Measurements from ENCODE around the gene MAML3. TPM values are rescaled to one million over a fixed set of nuclear protein-coding genes. Genes with fewer than 3 reads are reported as not detected.
A peak's percentile ranks its signal among the peaks of the same experiment; 100 is the strongest.

The MAML3 gene
- total RNA-seq, 1 donor: 0.72 TPM

DNA sequence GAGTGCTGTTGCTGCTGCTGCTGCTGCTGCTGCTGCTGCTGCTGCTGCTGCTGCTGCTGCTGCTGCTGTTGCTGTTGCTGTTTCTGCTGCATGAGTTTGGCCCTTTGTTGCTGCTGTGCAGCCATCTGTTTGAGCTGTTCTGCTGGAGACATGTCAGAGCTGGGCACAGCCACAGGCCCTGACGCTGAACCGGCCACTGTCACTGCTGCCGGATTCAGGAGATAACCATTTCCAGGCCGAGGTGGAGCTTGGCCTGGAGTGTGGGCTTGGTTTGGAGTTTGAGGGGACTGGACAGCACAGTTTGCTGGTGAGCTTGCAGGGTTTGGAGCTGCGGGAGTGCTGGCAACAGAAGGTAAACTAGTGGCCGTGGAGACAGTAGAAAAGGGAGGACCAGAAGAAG lies 264.1 kb downstream of the MAML3 start:
- H2AFZ ChIP-seq (ENCODE audit: low read length): no peak overlapping the region
- H3K79me2 ChIP-seq (ENCODE audit: insufficient read depth, low read length): no peaks in the 10 kb centered on the region
- H3K9me3 ChIP-seq (ENCODE audit: low read depth, low read length): no peaks in the 10 kb centered on the region
- peaks cover 3% of the 10 kb centered on the region for H3K27me3 ChIP-seq (ENCODE audit: insufficient read depth, low read length)
- no peak for DNase-seq (ENCODE audit: insufficient read length, low spot score, missing footprints)
- no peaks in the 10 kb centered on the region for H4K20me1 ChIP-seq (ENCODE audit: insufficient read depth, low read length)
- no peak overlapping the region for H3K27ac ChIP-seq (ENCODE audit: low read depth, low read length)
- TF ChIP-seq, protein P1, sequence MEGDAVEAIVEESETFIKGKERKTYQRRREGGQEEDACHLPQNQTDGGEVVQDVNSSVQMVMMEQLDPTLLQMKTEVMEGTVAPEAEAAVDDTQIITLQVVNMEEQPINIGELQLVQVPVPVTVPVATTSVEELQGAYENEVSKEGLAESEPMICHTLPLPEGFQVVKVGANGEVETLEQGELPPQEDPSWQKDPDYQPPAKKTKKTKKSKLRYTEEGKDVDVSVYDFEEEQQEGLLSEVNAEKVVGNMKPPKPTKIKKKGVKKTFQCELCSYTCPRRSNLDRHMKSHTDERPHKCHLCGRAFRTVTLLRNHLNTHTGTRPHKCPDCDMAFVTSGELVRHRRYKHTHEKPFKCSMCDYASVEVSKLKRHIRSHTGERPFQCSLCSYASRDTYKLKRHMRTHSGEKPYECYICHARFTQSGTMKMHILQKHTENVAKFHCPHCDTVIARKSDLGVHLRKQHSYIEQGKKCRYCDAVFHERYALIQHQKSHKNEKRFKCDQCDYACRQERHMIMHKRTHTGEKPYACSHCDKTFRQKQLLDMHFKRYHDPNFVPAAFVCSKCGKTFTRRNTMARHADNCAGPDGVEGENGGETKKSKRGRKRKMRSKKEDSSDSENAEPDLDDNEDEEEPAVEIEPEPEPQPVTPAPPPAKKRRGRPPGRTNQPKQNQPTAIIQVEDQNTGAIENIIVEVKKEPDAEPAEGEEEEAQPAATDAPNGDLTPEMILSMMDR (IDR thresholded peaks at IDR 0.05; ENCODE audit: extremely low read depth, low read depth, low read length): no peak
- H3K4me3 ChIP-seq (ENCODE audit: insufficient read depth, low read length): no peak overlapping the region
- no peaks in the 10 kb centered on the region for H3K36me3 ChIP-seq (ENCODE audit: insufficient read depth, low read length)
- no peak overlapping the region for H3K4me2 ChIP-seq (ENCODE audit: insufficient read depth, low read length)
- H3K4me1 ChIP-seq (ENCODE audit: insufficient read depth, low read length): peaks cover 3% of the 10 kb centered on the region

DNA sequence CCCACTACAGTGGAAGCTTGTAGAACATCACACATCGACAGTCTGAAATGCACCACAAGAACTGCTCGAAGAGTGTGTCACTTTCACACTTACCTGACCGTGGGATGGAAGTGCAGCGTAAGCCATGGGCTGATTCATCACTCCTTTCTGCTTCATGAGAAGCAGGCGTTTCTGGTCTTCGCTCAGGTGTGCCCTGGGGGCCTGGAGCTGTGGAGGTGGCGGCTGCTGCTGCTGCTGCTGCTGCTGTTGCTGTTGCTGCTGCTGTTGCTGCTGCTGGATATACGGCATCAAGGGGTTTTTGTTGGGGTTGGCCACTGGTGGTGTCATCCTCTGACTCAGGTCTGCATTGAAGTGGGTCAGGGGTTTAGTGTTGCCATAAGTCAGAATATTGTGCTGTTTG lies 264.7 kb downstream of the MAML3 start:
- H3K79me2 ChIP-seq (ENCODE audit: insufficient read depth, low read length): no peaks in the 10 kb centered on the region
- no peak overlapping the region for H3K4me2 ChIP-seq (ENCODE audit: insufficient read depth, low read length)
- H3K27me3 ChIP-seq (ENCODE audit: insufficient read depth, low read length): no peaks in the 10 kb centered on the region
- no peak for DNase-seq (ENCODE audit: insufficient read length, low spot score, missing footprints)
- no peaks in the 10 kb centered on the region for H4K20me1 ChIP-seq (ENCODE audit: insufficient read depth, low read length)
- no peaks in the 10 kb centered on the region for H3K36me3 ChIP-seq (ENCODE audit: insufficient read depth, low read length)
- no peak overlapping the region for H3K4me3 ChIP-seq (ENCODE audit: insufficient read depth, low read length)
- H3K4me1 ChIP-seq (ENCODE audit: insufficient read depth, low read length): peaks cover 3% of the 10 kb centered on the region
- H3K9me3 ChIP-seq (ENCODE audit: low read depth, low read length): no peaks in the 10 kb centered on the region
- H2AFZ ChIP-seq (ENCODE audit: low read length): no peak overlapping the region
- no peak overlapping the region for H3K27ac ChIP-seq (ENCODE audit: low read depth, low read length)
- TF ChIP-seq, protein P1 (IDR thresholded peaks at IDR 0.05; ENCODE audit: extremely low read depth, low read depth, low read length): no peak

DNA sequence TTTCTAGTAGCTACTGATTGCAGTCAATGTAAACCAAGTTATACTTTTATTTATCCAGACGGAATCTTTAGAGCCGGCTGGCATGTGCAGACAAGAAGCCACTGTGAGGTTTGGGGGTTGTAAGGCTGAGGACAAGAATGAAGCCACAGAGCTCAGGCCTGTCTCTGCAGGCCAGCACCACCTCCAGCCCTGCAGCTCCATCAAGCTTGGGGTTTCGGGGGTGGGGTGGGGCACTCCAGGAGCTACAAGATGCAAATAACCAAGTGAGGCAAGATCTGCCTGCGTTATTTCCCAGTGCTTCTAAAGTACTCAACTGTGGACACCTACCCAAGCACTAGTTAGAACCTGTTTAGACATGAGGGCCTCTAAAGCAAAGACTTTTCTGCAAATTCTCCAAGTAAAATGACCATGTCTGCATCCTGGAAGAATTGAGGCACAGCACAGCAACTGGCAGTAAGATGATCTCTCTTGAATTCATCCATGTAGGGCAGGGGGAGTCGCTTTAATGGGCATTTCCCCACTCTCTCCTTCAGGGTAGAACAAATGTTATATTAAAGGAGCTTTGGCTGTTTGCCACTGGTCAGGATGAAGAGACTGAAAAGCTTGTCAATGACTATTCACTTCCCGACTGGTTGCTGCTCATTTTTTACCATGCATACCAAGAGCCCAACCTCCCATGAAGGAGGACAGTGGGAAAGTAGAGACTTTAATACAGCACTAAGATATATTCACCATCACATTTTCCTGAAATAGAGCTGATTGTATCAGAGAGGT lies 265.8 kb downstream of the MAML3 start:
- no peak overlapping the region for H2AFZ ChIP-seq (ENCODE audit: low read length)
- H4K20me1 ChIP-seq (ENCODE audit: insufficient read depth, low read length): no peaks in the 10 kb centered on the region
- H3K4me1 ChIP-seq (ENCODE audit: insufficient read depth, low read length): peaks cover 3% of the 10 kb centered on the region
- H3K4me3 ChIP-seq (ENCODE audit: insufficient read depth, low read length): no peak overlapping the region
- H3K9me3 ChIP-seq (ENCODE audit: low read depth, low read length): no peaks in the 10 kb centered on the region
- H3K79me2 ChIP-seq (ENCODE audit: insufficient read depth, low read length): no peaks in the 10 kb centered on the region
- no peak overlapping the region for H3K4me2 ChIP-seq (ENCODE audit: insufficient read depth, low read length)
- H3K27me3 ChIP-seq (ENCODE audit: insufficient read depth, low read length): no peaks in the 10 kb centered on the region
- H3K36me3 ChIP-seq (ENCODE audit: insufficient read depth, low read length): no peaks in the 10 kb centered on the region
- no peak overlapping the region for H3K27ac ChIP-seq (ENCODE audit: low read depth, low read length)
- TF ChIP-seq, protein P1 (IDR thresholded peaks at IDR 0.05; ENCODE audit: extremely low read depth, low read depth, low read length): no peak
- DNase-seq (ENCODE audit: insufficient read length, low spot score, missing footprints): no peak

DNA sequence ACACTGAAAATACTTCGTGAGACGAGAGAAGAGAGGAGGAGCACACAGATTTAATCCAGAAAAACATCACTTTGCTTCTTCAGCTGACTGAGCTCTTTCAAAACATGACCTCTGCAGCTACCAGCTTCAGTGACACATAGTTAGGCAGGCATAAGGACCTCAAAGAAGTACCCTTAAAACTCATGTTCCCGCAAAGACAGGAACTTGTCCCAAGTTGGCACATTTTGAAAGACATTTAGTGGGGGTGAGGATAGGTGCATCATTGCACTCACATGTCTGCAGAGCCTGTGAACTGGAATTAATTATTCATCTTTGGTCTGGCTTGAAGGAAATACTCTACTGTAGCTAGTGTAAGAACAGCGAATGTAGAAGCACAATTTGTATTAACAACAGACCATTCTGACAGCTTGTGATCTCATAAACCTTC lies 266.6 kb downstream of the MAML3 start:
- H3K27ac ChIP-seq (ENCODE audit: low read depth, low read length): no peak overlapping the region
- TF ChIP-seq, protein P1 (IDR thresholded peaks at IDR 0.05; ENCODE audit: extremely low read depth, low read depth, low read length): no peak
- peak overlapping the region; percentile 50 for H3K4me3 ChIP-seq (ENCODE audit: insufficient read depth, low read length)
- H2AFZ ChIP-seq (ENCODE audit: low read length): peak overlapping the region; percentile 7
- no peak for DNase-seq (ENCODE audit: insufficient read length, low spot score, missing footprints)
- H3K79me2 ChIP-seq (ENCODE audit: insufficient read depth, low read length): no peaks in the 10 kb centered on the region
- no peaks in the 10 kb centered on the region for H4K20me1 ChIP-seq (ENCODE audit: insufficient read depth, low read length)
- no peaks in the 10 kb centered on the region for H3K9me3 ChIP-seq (ENCODE audit: low read depth, low read length)
- peak overlapping the region; percentile 55 for H3K4me2 ChIP-seq (ENCODE audit: insufficient read depth, low read length)
- H3K4me1 ChIP-seq (ENCODE audit: insufficient read depth, low read length): peaks cover 3% of the 10 kb centered on the region
- H3K27me3 ChIP-seq (ENCODE audit: insufficient read depth, low read length): no peaks in the 10 kb centered on the region
- H3K36me3 ChIP-seq (ENCODE audit: insufficient read depth, low read length): no peaks in the 10 kb centered on the region

Measured in osteoblast (primary cell).